Calu3 (cell line): ENCODE data around the gene ERMP1. TPM values are rescaled to one million over a fixed set of nuclear protein-coding genes. Genes with fewer than 3 reads are reported as not detected.
A peak's percentile ranks its signal among the peaks of the same experiment; 100 is the strongest.

ENCODE experiments used
- BruUV-seq: library from RNA; stranded (reverse); fragments of 400-500 nt; replicated peaks from 2 replicates; lab custom pipeline; 2021; lab: Mats Ljungman, UMichigan
- CTCF ChIA-PET: fragments of 300-600 bp; sonication (Branson Sonifier 250); formaldehyde crosslinking; loops from one replicate; lab custom pipeline; 2022; ENCODE audit warnings: antibody characterized with exemption; lab: Charles Lee
- DNase-seq: peaks from one replicate; pipeline ENCODE4 v3.0.0; 2022
- H3K27ac Mint-ChIP-seq: one replicate; pipeline ENCODE4 v1.8.0; 2022; ENCODE audit warnings: mixed read lengths; ENCODE audit not compliant: unreplicated experiment
- H3K27me3 Mint-ChIP-seq: one replicate; pipeline ENCODE4 v1.8.0; 2022; ENCODE audit warnings: mixed read lengths; ENCODE audit not compliant: unreplicated experiment
- H3K36me3 Mint-ChIP-seq: one replicate; pipeline ENCODE4 v1.8.0; 2022; ENCODE audit warnings: mild to moderate bottlenecking, moderate library complexity, mixed read lengths; ENCODE audit not compliant: insufficient read depth, unreplicated experiment
- H3K4me1 Mint-ChIP-seq: one replicate; pipeline ENCODE4 v1.8.0; 2022; ENCODE audit warnings: mild to moderate bottlenecking, low read depth, mixed read lengths; ENCODE audit not compliant: unreplicated experiment
- H3K4me3 Mint-ChIP-seq: one replicate; pipeline ENCODE4 v1.8.0; 2022; ENCODE audit warnings: mild to moderate bottlenecking, low read depth, moderate library complexity, mixed read lengths; ENCODE audit not compliant: unreplicated experiment
- H3K9me3 Mint-ChIP-seq: one replicate; pipeline ENCODE4 v1.8.0; 2022; ENCODE audit warnings: low read depth, mixed read lengths; ENCODE audit not compliant: unreplicated experiment
- intact Hi-C: fragments of 100-400 bp; cut with micrococcal nuclease; formaldehyde crosslinking; loops from one replicate; pipeline ENCODE4 v1.10.0; 2022; ENCODE audit not compliant: unreplicated experiment
- total RNA-seq: library from RNA; stranded (reverse); gene quantifications from 2 replicates; pipeline ENCODE4 v1.2.3, GENCODE V29; 2022
- TF ChIP-seq, protein P1 (sequence below): fragments of 200-600 bp; IDR thresholded peaks from one replicate; pipeline ENCODE4 v1.8.0; 2022; ENCODE audit warnings: antibody characterized with exemption; ENCODE audit not compliant: unreplicated experiment

The ERMP1 gene
- total RNA-seq, 1 experiment from 2014 or later, result 28.4 TPM

DNA sequence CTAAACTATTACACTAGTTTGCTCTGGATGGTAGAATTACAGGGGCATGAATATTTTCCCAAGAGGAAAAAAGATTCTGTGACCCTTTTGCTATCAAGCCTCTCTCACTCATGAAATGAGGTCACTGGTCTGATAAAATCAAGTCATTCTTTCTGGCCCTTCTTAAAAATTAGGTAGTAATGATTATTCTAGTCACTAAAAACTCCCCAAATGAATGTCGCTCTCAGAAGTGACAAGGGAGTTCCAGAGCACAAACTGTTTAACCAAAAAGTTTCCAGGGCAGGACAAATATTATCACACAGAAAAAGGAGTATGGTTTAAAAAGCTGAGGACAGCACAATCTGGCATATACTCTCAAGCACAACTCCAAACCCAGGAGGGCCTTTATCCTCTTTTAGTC, 12.5 kb downstream of the ERMP1 start:
- TF ChIP-seq, protein P1, sequence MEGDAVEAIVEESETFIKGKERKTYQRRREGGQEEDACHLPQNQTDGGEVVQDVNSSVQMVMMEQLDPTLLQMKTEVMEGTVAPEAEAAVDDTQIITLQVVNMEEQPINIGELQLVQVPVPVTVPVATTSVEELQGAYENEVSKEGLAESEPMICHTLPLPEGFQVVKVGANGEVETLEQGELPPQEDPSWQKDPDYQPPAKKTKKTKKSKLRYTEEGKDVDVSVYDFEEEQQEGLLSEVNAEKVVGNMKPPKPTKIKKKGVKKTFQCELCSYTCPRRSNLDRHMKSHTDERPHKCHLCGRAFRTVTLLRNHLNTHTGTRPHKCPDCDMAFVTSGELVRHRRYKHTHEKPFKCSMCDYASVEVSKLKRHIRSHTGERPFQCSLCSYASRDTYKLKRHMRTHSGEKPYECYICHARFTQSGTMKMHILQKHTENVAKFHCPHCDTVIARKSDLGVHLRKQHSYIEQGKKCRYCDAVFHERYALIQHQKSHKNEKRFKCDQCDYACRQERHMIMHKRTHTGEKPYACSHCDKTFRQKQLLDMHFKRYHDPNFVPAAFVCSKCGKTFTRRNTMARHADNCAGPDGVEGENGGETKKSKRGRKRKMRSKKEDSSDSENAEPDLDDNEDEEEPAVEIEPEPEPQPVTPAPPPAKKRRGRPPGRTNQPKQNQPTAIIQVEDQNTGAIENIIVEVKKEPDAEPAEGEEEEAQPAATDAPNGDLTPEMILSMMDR, result no peak
- Mint-ChIP-seq H3K27me3 (no peaks in the 10 kb centered on the region), H3K9me3 (no peaks in the 10 kb centered on the region), H3K27ac (no peak overlapping the region), H3K36me3 (peaks cover 9% of the 10 kb centered on the region), H3K4me3 (no peak overlapping the region), H3K4me1 (peaks cover 13% of the 10 kb centered on the region)
- DNase-seq, result no peak
- BruUV-seq, result no TSS peak
- intact Hi-C loops, result no loop called here
- CTCF ChIA-PET, result no interaction called here

DNA sequence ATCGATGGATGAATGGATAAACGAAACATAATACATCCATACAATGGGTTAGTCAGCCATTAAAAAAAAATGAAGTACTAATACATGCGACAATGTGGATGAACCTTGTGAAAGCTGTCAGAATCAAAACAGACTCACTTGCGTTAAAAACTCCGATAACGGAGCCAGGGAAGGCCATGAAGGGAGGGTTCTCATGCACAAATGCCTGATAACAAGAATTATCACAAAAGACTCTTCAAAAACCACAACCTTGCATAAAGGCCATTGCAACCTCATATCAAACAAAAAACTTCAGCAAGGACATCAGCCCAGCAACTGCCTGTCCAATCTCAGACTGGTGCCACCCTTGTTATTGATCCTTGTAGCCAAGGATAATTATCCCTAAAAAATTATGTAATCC, 13.7 kb downstream of the ERMP1 start:
- peaks cover 9% of the 10 kb centered on the region for H3K36me3 Mint-ChIP-seq
- TF ChIP-seq, protein P1, result no peak
- BruUV-seq, result no TSS peak
- H3K4me1 Mint-ChIP-seq, result peaks cover 13% of the 10 kb centered on the region
- intact Hi-C loops, result no loop called here
- no peak for DNase-seq
- CTCF ChIA-PET, result no interaction called here
- H3K27ac Mint-ChIP-seq, result no peak overlapping the region
- no peaks in the 10 kb centered on the region for H3K9me3 Mint-ChIP-seq
- no peaks in the 10 kb centered on the region for H3K27me3 Mint-ChIP-seq
- no peak overlapping the region for H3K4me3 Mint-ChIP-seq

DNA sequence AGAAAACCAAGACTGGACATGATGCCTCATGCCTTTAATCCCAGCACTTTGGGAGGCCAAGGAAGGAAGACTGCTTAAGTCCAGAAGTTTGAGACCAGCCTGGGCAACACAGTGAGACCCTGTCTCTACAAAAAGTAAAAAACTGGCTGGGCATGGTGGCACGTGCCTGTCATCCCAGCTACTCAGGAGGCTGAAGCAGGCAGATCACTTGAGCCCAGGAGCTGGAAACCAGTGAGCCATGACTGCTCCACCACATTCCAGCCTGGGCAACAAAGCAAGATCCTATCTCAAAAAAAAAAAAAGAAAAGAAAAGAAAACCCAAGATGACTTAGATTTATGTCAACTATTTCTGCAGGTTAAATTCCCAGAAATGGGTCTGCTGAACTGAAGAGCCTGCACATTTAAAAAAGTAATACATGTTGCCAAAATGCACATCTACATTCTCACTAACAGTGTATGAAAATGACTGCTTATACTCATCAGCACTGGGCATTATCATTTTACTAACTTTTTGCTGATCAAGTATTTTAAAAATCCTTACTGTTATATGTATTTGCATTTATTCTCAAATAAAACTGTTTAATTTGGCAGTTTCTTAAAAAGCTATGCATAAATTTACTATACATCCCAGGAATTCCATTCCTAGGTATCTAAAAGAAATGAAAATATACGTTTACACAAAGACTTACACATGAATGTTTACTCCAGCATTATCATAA, 14.3 kb downstream of the ERMP1 start:
- H3K27ac Mint-ChIP-seq, result peak overlapping the region; percentile 77
- TF ChIP-seq, protein P1, result no peak
- no TSS peak for BruUV-seq

DNA sequence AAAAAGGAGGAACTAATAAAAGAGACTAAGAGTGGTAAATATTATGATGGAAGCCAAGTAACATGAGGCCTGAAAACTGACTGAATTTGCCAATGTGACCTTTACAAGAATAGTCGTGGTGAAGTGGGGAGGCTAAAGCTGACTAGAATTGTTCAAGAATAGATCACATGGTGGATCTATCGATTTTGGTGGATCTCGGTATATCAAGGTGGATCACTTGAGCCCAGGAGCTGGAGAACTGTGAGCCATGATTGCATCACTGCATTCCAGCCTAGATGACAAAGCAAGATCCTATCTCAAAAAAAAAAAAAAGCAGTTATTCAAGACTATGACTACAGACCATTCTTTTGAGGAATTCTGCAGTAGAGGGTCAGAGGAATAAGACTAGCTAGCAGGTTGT, 15.1 kb downstream of the ERMP1 start:
- TF ChIP-seq, protein P1, result no peak
- H3K27me3 Mint-ChIP-seq, result no peaks in the 10 kb centered on the region
- H3K36me3 Mint-ChIP-seq, result peaks cover 9% of the 10 kb centered on the region
- CTCF ChIA-PET, result interaction anchor here (0.7 kb wide), 1 partner anchor 367 kb away, joined by 3 read pairs; no protein-coding TSS in a partner anchor
- DNase-seq, result peak; percentile 32
- peak overlapping the region; percentile 77 for H3K27ac Mint-ChIP-seq
- intact Hi-C loops, result no loop called here
- no TSS peak for BruUV-seq
- H3K4me3 Mint-ChIP-seq, result peak overlapping the region; percentile 36
- peaks cover 13% of the 10 kb centered on the region for H3K4me1 Mint-ChIP-seq
- H3K9me3 Mint-ChIP-seq, result no peaks in the 10 kb centered on the region

More for the DNA sequence above, 14.3 kb downstream of the ERMP1 start:
- Mint-ChIP-seq H3K4me3 (peak overlapping the region; percentile 36), H3K36me3 (peaks cover 9% of the 10 kb centered on the region), H3K9me3 (no peaks in the 10 kb centered on the region), H3K27me3 (no peaks in the 10 kb centered on the region), H3K4me1 (peaks cover 13% of the 10 kb centered on the region)
- intact Hi-C loops, result no loop called here
- no peak for DNase-seq
- CTCF ChIA-PET, result interaction anchor here (0.7 kb wide), 1 partner anchor 366 kb away, joined by 3 read pairs; no protein-coding TSS in a partner anchor
